NCI-H2196 (cell line): Measurements from ENCODE around the gene EPB41L4B.
"Not testable (repeated sequence)": the region's sequence is repeated elsewhere in the genome, so short reads cannot be mapped to it uniquely, and the experiment has no call there.

ENCODE experiments used
- DNase-seq: peaks from one replicate; lab custom pipeline; 2025; ENCODE audit not compliant: unreplicated experiment; lab: John Stamatoyannopoulos, UW

The EPB41L4B gene

DNA sequence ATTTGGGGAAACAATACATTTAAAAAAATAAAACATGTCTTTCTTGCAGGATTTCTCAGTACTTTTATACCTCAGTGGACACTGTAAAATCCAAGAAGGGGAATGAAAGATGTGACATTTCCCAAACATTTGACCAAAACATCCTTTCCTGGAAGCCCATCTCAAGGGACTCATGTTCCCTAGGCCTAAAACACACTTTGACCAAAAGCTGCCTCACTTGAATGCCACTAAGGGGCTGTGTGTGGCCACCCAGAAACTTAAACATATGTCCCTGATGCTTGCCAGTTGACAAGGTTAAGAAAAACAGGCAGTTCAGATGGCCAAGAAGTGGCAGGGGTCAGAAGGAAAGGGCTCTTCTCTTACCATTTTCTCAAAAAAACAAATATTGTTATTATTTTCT, 73.6 kb downstream of the EPB41L4B start:
- no peak for DNase-seq

DNA sequence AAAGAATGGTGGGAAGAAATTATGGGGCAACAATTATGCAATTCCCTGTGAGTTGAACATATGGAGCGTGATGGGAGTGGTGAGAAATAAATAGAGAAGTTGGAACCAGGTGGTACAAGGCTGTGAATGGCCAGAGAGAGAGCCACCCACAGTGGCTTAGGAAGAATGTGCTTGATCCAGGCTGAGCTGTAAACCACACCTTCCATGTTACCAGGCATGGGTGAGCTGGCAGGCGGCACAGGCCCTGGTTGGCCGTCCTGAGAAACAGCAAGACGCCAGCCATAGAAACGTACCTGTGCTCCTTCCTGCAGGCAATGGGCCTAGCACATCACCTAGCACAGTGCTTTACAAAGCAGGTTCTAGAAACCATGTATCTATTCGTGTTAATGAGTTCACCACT, 74.3 kb downstream of the EPB41L4B start:
- DNase-seq, result no peak

DNA sequence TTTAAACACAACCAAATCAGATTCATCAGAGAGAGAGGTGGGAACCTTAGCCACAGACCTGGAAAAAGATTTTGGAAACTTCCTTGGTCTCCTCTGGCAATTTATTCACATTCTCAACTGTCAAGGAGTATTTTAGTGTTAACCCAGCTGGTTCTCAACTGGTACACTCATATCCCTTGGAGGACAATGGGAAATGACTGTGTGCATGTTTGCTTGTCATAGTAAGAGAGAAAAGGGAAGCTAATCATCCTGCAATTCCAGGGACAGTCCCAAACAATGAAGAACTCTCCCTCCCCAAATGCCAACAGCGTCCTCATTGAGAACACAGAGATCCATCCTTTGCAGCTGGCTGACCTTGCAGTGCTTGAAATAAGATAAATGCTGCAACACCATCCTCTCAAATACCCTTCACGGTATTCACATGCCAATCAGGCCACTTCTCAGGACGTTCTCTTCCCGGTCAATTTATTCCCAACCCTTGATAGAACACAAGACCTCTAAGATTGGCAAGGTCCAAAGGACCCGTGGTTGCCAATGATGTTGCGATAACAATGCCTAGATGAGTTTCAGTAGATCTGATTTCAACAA, 75.5 kb downstream of the EPB41L4B start:
- no peak for DNase-seq

DNA sequence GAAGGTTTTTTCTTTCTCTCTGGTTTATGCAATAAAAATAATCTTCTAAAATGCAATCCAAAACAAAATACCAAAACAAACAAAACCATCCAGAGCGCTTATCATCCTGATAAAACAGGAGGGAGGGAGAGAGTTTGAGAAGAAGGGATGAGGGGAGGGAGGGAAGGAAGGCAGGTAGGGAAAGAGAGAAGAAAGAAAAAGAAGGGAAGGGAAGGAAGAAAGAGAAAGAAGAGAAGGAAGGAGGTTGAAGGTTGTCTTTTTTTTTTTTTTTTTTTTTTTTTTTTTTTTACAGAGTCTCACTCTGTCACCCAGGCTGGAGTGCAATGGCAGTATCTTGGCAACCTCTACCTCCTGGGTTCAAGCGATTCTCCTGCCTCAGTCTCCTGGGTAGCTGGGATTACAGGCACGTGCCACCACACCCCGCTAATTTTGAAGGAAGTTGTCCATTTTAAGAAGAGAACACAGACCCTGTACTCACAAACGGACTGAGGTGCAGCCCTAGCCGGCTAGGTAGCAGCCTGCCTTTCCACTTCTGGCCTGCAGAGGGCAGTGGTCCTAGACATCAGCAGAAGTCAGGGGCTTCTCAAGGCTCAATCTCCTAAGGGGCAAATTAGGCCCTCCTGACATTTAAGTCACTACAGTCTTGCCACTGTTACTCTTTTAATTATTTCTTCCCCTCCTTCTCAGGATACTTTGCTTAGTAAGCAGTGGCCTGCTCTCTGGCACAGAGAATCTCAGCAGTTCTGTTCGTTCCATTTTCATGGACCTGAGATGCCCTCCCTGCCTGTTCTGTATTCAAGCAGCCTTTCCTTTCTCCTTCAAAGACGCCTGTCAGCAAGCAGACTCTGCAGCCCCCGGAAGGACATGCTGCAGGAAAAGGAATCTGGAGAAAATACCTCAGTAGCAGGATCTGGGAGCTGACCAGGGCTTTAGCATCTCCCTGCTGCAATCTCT, 76.4 kb downstream of the EPB41L4B start:
- DNase-seq, result peak; percentile 68

DNA sequence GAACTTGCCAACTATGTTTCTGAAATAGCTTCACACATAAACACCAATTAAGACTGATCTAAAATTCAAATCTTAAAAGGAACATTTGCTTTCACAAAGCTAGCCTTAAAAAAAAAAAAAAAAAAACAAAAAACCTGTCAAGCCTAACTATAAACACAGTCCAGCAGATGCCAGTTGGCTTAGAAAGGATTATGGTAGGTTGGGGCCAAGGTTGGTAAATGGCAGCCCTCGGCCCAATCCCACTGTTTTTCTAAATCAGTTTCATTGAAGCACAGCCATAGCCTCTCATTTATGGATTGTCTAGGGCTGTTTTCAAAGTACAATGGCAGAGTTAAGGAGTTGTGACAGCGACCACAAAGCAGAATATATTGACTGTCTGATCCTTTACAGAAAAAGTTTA, 78.1 kb downstream of the EPB41L4B start:
- no peak for DNase-seq

DNA sequence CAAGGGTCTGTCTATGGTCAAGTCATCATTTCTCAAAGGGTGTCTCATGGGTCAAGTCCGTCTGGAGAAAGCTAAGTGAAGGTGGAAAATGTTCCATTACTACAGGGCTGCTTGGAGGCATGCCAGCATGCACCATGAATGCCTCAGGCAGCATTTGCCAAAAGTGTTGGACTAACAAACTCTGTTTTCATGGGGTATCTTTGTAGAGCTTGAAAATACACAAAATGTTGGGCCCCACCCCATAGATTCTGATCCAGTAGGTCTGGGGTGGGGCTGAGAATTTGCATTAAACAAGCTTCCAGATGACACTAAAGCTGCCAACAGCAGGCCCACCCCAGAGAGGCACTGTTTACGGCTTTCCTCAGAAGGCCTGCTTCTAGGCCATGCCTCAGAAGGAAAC, 78.8 kb downstream of the EPB41L4B start:
- DNase-seq, result no peak

DNA sequence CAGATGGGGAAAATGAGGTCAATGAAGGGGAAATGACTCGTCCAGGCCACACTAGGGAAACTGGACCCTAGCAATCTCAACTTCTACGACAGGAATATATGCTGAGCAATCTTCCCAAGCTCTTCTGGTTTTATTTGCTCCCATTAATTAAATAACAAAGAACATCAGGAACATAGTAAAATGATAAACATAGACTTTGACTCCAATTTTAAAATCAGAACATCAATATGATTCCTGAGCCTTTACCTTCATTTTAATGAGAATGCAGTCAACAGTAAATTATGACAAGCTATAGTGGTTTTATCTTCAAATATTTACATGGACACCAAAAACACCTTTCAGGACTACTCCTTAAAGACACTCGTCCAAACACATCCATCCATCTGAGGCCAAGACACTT, 79.7 kb downstream of the EPB41L4B start:
- no peak for DNase-seq

DNA sequence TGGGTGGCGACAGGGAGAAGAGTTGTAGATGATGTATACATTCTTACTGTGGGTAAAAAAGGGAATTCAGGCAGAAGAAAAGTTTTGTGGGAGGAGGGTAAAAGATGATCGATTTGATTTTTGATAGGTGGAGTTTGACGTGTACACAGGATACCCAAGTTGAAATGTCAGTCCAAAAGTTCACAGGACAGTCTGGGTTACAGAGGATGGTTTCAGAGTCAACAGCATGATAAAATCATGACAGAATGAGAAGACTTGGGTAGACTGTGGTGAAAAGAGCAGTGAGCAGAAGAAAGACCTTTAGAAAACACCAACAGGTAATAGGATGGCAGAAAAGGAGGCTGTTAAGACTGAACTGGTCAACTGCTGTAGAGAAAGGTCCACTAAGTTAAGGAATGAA, 81.6 kb downstream of the EPB41L4B start:
- DNase-seq, result no peak

DNA sequence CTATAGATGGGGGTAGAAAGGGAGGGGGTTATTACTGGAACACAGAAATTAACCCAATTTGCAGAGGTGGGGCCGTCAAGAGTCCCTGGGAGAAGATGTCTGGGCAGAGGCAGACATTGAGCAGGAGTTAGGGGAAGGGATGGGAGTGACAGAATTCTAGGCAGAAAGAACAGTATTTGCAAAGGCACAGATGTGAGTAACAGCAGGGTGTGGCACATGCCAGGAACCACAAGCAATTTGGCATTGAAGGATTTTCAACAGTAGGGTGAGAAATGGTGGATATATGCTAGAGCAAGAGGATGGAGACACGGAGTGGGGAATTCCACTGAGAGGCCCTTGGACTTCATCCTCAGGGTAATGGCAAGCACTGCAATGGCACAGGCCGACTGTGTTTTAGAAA, 82.2 kb downstream of the EPB41L4B start:
- no peak for DNase-seq

DNA sequence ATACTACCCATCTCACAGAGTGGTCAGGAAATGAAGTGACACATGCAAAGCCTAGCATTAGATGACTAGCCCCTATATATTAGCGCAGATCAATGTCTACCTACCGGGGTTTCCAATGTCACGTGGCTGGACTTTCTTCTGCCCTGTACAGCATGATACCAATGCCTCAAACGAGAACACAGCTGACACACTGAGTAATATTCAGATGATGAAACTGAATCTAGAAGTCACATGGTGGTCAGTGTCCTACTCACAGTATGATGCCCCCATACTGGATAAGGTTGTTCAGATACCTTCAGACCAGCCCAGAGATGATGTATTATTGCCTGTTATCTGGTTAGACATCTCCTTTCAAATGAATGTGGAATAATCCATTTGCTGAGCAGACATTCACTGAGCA, 82.7 kb downstream of the EPB41L4B start:
- DNase-seq, result no peak

DNA sequence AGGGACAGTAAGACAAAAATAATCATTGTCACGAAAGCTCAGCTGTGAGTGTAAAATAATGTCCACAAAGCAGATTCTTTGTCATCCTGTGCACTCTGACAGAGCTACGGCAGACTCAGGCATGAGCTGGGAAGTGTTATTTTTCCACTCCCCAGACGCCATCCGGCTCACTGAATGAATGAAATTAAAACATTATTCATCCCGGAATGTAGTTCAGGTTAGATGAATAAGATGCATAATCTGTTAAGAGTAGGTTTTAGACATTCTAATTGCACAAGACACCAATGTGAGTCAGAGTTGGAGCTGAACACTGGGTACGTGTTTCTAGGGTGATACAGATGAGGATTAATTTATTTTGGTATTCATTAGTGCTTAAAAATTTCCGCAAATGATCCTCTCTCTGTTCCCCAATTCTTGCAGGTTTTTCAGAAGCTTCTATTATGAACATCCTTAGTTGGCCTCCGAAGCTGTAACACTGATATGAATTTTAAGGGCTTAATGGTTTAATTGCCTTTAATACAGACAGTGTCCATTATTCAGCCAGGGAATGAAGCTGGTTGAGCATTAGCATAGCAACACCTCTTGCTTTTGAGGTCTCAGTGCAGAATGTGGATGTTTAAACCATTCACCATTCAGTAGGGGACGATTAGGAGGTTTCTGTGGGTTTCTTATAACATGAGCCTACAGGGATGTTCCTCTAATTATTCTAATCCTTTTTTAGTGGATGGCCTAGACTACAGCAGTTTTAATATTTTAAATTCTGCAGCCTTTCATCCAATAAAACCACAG, 88.2 kb downstream of the EPB41L4B start:
- DNase-seq, result no peak

DNA sequence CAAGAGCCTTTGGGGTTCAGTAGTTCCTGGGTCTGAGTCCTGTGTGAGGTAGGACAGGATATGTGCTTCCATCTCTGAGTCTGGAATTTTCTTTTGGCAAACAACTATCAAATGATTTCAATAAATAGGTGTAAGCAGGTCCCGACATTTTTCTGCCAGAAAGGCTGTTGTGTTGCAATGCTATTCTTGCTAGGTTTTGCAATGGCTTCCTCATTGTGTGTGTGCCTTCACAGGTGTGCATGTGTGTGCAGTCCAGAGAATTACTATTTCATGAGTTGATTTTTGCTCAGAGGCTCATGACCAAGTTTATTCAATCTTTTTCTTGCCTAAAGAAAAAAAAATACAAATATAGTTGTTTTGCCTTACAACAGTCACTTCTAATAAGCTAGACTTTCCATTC, 89.3 kb downstream of the EPB41L4B start:
- no peak for DNase-seq

DNA sequence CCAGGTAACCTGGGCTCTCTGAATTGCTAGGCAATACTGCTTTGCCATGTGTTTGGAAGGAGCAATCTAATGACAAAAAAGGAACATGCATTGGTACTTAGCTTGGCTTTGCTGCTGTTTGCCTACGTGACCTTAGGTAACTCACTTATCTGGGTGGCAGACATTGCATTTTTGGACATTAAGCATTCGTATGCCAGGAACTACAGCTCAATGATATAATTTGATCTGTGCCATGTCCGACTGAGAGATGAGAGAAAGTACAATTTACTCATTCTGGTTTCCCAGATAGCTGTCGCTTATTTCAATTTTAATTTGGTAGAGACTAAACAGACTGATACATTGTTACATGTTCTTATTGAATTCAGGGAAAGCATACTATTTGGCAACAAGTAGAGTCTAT, 90.6 kb downstream of the EPB41L4B start:
- DNase-seq, result no peak

DNA sequence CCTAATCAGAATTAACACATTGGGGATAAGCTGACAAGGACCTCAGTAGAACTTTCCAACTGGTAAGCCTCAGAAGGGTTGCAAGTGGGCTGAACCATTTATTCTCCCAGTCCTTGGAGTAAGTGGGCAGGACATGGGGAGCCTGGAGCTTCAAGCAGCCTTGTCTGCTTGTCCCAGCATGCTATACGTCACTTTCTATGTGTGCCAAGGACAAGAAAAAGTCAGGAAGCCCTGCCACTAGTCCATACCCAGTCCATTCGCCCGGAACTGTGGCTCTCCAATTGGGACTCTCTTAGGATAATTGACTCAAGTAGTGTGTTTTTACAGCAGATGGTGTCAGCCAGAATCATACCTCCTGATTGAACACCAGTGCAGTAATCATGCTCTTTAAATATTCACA, 91.2 kb downstream of the EPB41L4B start:
- DNase-seq, result no peak

DNA sequence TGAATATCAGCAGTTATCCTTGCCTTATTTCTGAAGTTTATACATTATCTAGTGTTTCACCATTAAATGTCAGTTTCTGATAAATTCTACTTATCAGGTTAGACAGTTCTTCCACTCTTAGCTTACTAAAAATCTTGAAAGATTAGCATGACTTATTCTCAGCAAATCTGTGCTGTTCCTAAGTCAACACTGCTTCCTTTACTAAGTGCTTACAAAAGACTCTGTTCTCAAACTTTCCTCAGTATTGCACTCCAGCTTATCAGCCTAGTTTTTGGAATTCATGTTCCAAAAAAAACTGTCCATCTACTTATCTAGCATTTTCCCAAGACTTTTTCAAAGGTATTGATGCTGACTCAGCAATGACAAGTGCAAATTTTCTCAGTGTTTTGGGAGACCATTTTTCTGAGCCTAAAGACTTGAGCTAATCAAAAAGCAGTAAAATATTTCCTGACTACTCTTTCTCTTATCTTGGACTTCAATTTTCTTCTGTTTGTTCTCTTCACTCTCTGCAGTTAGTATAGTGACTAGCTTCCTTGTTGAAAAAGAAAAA, 92.7 kb downstream of the EPB41L4B start:
- DNase-seq, result no peak

DNA sequence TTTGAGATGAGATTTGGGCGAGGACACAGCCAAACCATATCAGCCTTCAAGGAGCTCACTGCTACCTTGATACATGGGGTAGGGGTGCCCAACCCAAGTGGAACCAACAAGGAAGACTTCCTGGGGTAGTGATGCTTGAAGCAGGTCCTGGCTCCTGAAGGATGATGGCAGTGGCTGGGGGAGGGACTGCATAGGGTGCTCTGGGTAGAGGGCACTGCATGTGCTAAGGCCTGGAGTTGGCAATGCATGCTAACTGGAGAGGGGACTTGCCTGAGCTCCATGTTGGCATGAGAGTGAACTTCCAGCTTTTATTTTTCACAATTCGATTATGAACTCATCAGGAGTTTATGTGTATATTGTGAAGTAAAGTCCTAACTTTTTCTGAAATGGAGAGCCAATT, 95.2 kb downstream of the EPB41L4B start:
- DNase-seq, result no peak

DNA sequence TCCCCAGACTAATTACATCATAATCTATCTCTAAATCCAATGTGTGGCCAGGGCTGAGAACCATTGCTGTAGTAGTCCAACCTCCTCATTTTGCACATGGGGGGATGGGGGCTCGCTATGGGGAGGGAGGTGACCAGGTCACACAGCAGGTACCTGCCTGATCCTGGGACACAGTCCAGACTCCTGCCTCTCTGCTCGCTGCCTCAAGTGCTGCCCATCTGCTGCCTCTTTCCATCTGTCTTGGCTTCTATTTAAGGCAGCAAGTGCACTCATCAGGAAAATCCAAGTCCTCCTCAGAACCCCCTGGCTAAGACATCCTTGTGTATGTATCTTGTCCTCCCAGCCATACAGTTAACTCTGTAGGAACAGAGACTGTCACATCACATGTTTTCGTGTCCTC, 96.1 kb downstream of the EPB41L4B start:
- DNase-seq, result no peak

DNA sequence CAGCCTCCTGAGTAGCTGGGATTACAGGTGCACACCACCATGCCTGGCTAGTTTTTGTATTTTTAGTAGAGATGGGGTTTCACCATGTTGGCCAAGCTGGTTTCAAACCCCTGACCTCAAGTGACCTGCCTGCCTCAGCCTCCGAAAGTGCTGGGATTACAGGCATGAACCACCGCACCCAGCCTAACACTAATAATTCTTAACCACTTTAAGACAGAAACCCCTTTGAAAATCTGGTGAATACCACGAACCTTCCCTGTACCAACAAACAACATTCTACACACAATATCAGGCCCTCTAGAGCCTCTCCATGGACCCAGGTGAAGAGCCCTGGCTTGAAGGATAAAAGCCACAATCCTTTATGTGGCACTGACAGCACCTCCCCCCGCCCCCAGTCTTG, 102.6 kb downstream of the EPB41L4B start:
- not testable (repeated sequence) for DNase-seq

DNA sequence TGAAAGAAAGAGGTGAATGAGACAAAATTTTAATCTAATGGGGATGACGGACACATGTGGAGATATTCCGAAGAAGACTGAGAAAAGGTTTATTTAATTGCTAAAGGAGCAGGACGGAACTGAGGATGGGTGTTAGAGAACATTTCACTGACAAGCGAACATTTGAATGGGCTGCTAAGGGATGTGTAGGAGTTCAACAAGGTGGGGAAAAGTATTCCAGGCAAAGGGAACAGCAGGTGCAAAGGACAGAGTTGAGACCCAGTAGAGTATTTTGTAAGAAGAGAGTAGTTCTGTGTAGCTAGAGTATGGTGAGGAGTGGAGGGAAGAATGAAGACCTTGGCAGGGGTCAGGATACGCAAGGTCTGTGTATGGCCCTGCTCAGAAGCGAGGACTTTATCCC, 106.4 kb downstream of the EPB41L4B start:
- DNase-seq, result no peak

DNA sequence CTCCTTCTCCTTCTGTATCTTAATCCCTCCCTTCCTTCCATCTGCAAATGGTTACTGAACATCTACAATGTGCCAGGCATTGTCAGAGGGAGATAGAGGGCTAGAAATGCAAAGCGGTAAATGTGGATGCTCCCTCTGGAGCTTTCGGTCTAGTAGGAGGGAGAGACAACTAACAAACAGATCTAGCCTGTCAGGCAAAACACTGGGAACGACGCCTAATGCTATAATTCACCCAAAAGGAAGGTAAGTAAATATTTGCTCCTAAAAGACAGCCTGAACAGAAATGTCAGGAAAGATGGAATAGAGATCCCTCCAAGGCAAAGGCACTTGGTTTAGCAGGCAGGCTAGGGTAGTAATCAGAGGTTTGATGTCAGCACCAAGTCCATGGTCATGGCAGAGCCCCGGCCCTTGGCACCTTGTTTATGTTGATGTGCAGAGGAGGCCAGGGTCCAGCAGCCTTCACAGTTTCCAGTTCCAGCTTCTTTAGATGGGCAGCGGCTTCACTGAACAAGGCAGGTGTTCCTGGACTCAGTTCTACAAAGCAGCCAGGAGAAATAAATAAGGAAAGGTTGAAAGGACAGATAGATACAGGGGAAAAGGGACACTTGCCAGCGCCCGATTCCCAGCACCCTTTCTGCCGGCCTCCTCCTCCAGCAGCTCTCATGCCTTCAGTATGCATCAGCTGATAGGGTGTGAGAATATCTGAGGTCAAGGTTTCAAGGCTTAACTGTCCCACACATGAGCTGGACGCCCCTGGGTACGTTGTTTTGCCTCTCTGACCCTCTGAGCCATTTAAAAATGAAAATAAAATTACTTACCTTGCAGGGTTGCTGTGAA, 107.4 kb downstream of the EPB41L4B start:
- DNase-seq, result no peak

DNA sequence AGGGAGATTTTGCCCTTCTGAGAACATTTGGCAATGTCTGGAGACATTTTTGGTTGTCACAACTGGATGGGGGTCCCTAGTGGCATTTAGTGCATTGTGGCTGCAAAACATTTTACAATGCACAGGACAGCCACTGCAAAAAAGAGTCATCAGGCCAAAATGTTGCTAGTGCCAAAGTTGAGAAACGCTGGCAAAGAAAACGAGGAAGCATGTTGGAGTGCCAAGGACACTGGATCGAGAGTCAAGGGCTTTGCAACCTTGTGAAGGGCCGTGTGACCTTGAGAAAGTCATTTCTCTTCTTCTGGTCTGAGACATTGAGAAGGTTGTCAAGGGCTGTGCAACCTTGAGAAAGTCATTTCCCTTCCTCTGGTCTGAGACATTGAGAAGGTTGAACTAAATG, 108.1 kb downstream of the EPB41L4B start:
- no peak for DNase-seq
